Fibroblast of lung (primary cell): ENCODE data around the gene DPP4.

ENCODE experiments used
- CTCF ChIP-seq, 2 donors: IDR thresholded peaks in 1 of 2; conservative IDR thresholded peaks in 1 of 2; 1 replicate in 1 of 2; 2 replicates in 1 of 2; pipeline ENCODE4 v1.5.1; 2011 to 2012; ENCODE audit warnings: low read length in 2 of 2, control low read depth in 1 of 2, inconsistent platforms in 1 of 2, low read depth in 1 of 2, mild to moderate bottlenecking in 1 of 2
- EZH2 ChIP-seq: IDR thresholded peaks from 2 replicates; pipeline ENCODE4 v1.5.1; 2012; ENCODE audit warnings: low read length, control low read depth, mild to moderate bottlenecking; ENCODE audit errors: missing control alignments

GRCh38 chr2:162079514-162079913 lies 5.5 kb upstream of the DPP4 start:
- TF ChIP-seq CTCF (conservative IDR thresholded peaks at IDR 0.05 in 1 of 2, IDR thresholded peaks at IDR 0.05 in 1 of 2; ENCODE audit: low read depth in 1 of 2, low read length in 2 of 2) = no peak
- TF ChIP-seq EZH2 = no peak
